Psoas muscle (tissue), 8 donors: Measurements from ENCODE around the gene SLC45A1. TPM values are rescaled to one million over a fixed set of nuclear protein-coding genes. Genes with fewer than 3 reads are reported as not detected.

Experiments
- ATAC-seq, 4 donors: fragments of 200-7000 bp; cut with Tn5 transposase; one replicate each; pipeline ENCODE4 v1.9.1; 2020; ENCODE audit warnings: moderate library complexity in 3 of 4, mild to moderate bottlenecking in 2 of 4
- DNase-seq, 2 donors: peaks; one replicate each; pipeline ENCODE4 v3.0.0-alpha.2; 2020
- H3K27ac ChIP-seq: fragments of 200-600 bp; one replicate; pipeline ENCODE4 v1.8.0; 2022
- H3K27me3 ChIP-seq, 3 donors: fragments of 200-600 bp in 1 of 3; one replicate each; pipeline versions ENCODE4 v1.6.1 to v1.8.0; 2013 to 2022; ENCODE audit warnings: low read length in 2 of 3, mild to moderate bottlenecking in 2 of 3, moderate library complexity in 1 of 3; ENCODE audit not compliant: insufficient read depth in 3 of 3
- H3K36me3 ChIP-seq, 2 donors: fragments of 200-600 bp in 1 of 2; one replicate each; pipeline versions ENCODE4 v1.6.1 to v1.8.0; 2013 to 2022; ENCODE audit warnings: low read depth in 1 of 2, mild to moderate bottlenecking in 1 of 2, moderate library complexity in 1 of 2; ENCODE audit not compliant: insufficient read depth in 1 of 2
- H3K4me1 ChIP-seq: fragments of 200-600 bp; one replicate; pipeline ENCODE4 v1.8.0; 2022
- H3K4me3 ChIP-seq: fragments of 200-600 bp; one replicate; pipeline ENCODE4 v1.8.0; 2022; ENCODE audit warnings: mild to moderate bottlenecking
- H3K9me3 ChIP-seq: fragments of 200-600 bp; one replicate; pipeline ENCODE4 v1.8.0; 2022
- CTCF ChIP-seq: fragments of 200-600 bp; IDR thresholded peaks from one replicate; pipeline ENCODE4 v1.8.0; 2022; ENCODE audit warnings: antibody characterized with exemption
- WGBS, 3 donors: extraction: QIAGEN DNeasy Blood & Tissue Kit; methylation state at CpG; one replicate each; pipeline versions ENCODE4 v1.1.6 to v1.1.7; 2013; 5-methylcytosine and 5-hydroxymethylcytosine counted together
- intact Hi-C, 2 donors: fragments of 100-400 bp; cut with DNase I; formaldehyde crosslinking; loops; one replicate each; pipeline versions ENCODE4 v1.11.0 to v1.14.2; 2022
- polyA plus RNA-seq, 3 donors: library from polyadenylated mRNA; stranded (reverse); fragments of 200-250 nt; gene quantifications; one replicate each; pipeline ENCODE4 v1.2.3, GENCODE V29; 2013
- total RNA-seq, 4 donors: library from RNA; stranded (reverse); fragmentation: NEBNext Ultra II Directional in 2 of 4; extraction: Animal tissue kit (Norgen Biotek cat#: 25700) in 2 of 4; gene quantifications; one replicate each; pipeline versions ENCODE4 v1.2.1 to v1.2.4, GENCODE V29; 2021 to 2023
- donor health status: healthy with polysubstance abuse.
- donor health status: DM: no; HTN: no; CAD: no; lungs with moderate emphysema.
- donor health status: Bipolar disorder and iron deficiency.
- donor health status: healthy.
- donor health status: DM: yes; HTN: yes; CAD: no.
- donor health status: DM: no; HTN: no; CAD: no.
- donor health status: DM: no; HTN: no; CAD: no.
- donor health status: DM: yes; HTN: yes; CAD: no.

The SLC45A1 gene
- total and polyA plus RNA-seq, 7 donors, result 0.44 to 1.4 (median 0.94) TPM

GRCh38 chr1:8345621-8346415 is 27.9 kb downstream of the SLC45A1 start:
- TF ChIP-seq CTCF, result no peak
- no peak overlapping the region for H3K27ac ChIP-seq
- no peaks in the 10 kb centered on the region for H3K9me3 ChIP-seq
- no peak overlapping the region for H3K4me3 ChIP-seq
- peaks cover 10% of the 10 kb centered on the region for H3K4me1 ChIP-seq
- H3K27me3 ChIP-seq, result no peaks in the 10 kb centered on the region
- WGBS, 3 donors, result 87 to 92% (median 90%) methylated on average over 18 of the region's 18 CpGs
- H3K36me3 ChIP-seq, result no peaks in the 10 kb centered on the region
- DNase-seq (no peak), ATAC-seq (no peak)
- intact Hi-C loops, result loop anchor here in 1 of 2 donors (5.0 kb wide), 1 partner anchor 329 kb away; no protein-coding TSS in a partner anchor

- ATAC-seq (no peak), DNase-seq (peak in 1 of 2 donors; percentile 56)
- no peaks in the 10 kb centered on the region for H3K27me3 ChIP-seq
- H3K9me3 ChIP-seq, result no peaks in the 10 kb centered on the region
- intact Hi-C loops, result loop anchor here in 1 of 2 donors (5.0 kb wide), 1 partner anchor 330 kb away; no protein-coding TSS in a partner anchor
- no peak for TF ChIP-seq CTCF
- 77 to 82% (median 78%) methylated on average over 15 of the region's 15 CpGs for WGBS, 3 donors
- H3K4me1 ChIP-seq, result peaks cover 10% of the 10 kb centered on the region
- no peak overlapping the region for H3K27ac ChIP-seq
- H3K4me3 ChIP-seq, result no peak overlapping the region
- H3K36me3 ChIP-seq, result peaks cover 0 to 7% of the 10 kb centered on the region in 2 donors
Observed at GRCh38 chr1:8347635-8348034, 29.7 kb downstream of the SLC45A1 start.

GRCh38 chr1:8348047-8348776 is 30.3 kb downstream of the SLC45A1 start:
- Histone ChIP-seq H3K27me3 (no peaks in the 10 kb centered on the region), H3K4me1 (peaks cover 10% of the 10 kb centered on the region), H3K36me3 (peaks cover 0 to 7% of the 10 kb centered on the region in 2 donors), H3K9me3 (no peaks in the 10 kb centered on the region), H3K4me3 (no peak overlapping the region), H3K27ac (no peak overlapping the region)
- intact Hi-C loops, result loop anchor here in 1 of 2 donors (5.0 kb wide), 1 partner anchor 331 kb away; no protein-coding TSS in a partner anchor
- WGBS, 3 donors, result 57 to 65% (median 62%) methylated on average over 21 of the region's 21 CpGs
- no peak for TF ChIP-seq CTCF
- ATAC-seq (no peak), DNase-seq (no peak)

GRCh38 chr1:8348777-8349472 is 31.0 kb downstream of the SLC45A1 start:
- intact Hi-C loops, result loop anchor here in 1 of 2 donors (1.0 to 5.0 kb wide), 2 partner anchors 332 to 374 kb away; no protein-coding TSS in a partner anchor
- 17 to 26% (median 20%) methylated on average over 21 of the region's 21 CpGs for WGBS, 3 donors
- Histone ChIP-seq H3K4me3 (no peak overlapping the region), H3K4me1 (peaks cover 6% of the 10 kb centered on the region), H3K36me3 (peaks cover 0 to 14% of the 10 kb centered on the region in 2 donors), H3K27me3 (no peaks in the 10 kb centered on the region), H3K9me3 (no peaks in the 10 kb centered on the region), H3K27ac (no peak overlapping the region)
- ATAC-seq (peak; percentile 53 to 76 (median 67)), DNase-seq (peak; percentile 75 to 88)
- peak; percentile 80 for TF ChIP-seq CTCF
